IMR-90 (cell line): ENCODE measurements around the gene MTPN. TPM values are rescaled to one million over a fixed set of nuclear protein-coding genes. Genes with fewer than 3 reads are reported as not detected.

ENCODE experiments used
- ATAC-seq: fragments of 200-7000 bp; cut with Tn5 transposase; 2 replicates; pipeline ENCODE4 v1.9.1; 2020; ENCODE audit warnings: low read depth, mild to moderate bottlenecking, moderate library complexity
- BruUV-seq: library from RNA; stranded (reverse); fragments of 400-500 nt; replicated peaks from 2 replicates; lab custom pipeline; 2021; lab: Mats Ljungman, UMichigan
- CTCF ChIA-PET: fragments of 300-600 bp; formaldehyde crosslinking; extraction: SDS; loops from one replicate; lab custom pipeline; 2021; ENCODE audit warnings: antibody characterized with exemption; lab: Yijun Ruan, JAX
- POLR2A ChIA-PET: fragments of 300-600 bp; sonication (Branson Sonifier 250); formaldehyde crosslinking; loops from one replicate; lab custom pipeline; 2022; ENCODE audit warnings: antibody characterized with exemption; ENCODE audit not compliant: unreplicated experiment; lab: Charles Lee
- DNase-seq: peaks from one replicate; pipeline ENCODE4 v3.0.0; 2013
- H2AFZ ChIP-seq: replicated peaks from 2 replicates; pipeline ENCODE3; 2013; ENCODE audit warnings: low read length, mild to moderate bottlenecking; ENCODE audit not compliant: poor library complexity
- H2AK5ac ChIP-seq: 2 replicates; pipeline ENCODE4 v1.6.1; 2013; ENCODE audit warnings: low read depth, low read length, inconsistent platforms
- H2AK9ac ChIP-seq: replicated peaks from 2 replicates; pipeline ENCODE3; 2013; ENCODE audit warnings: mild to moderate bottlenecking, low read depth, low read length, moderate library complexity; ENCODE audit not compliant: poor library complexity
- H2BK120ac ChIP-seq: 2 replicates; pipeline ENCODE4 v1.6.1; 2013; ENCODE audit warnings: low read depth, low read length, inconsistent platforms
- H2BK15ac ChIP-seq: 3 replicates; pipeline ENCODE4 v1.6.1; 2013; ENCODE audit warnings: low read depth, low read length, inconsistent platforms
- H2BK20ac ChIP-seq: 2 replicates; pipeline ENCODE4 v1.6.1; 2013; ENCODE audit warnings: low read depth, mild to moderate bottlenecking, inconsistent platforms, low read length, moderate library complexity
- H2BK5ac ChIP-seq: 2 replicates; pipeline ENCODE4 v1.6.1; 2013; ENCODE audit warnings: mild to moderate bottlenecking, low read depth, low read length, inconsistent platforms; ENCODE audit not compliant: poor library complexity, severe bottlenecking
- H3K14ac ChIP-seq: replicated peaks from 2 replicates; pipeline ENCODE4 v1.6.1; 2013; ENCODE audit warnings: low read depth, low read length, inconsistent platforms
- H3K18ac ChIP-seq: 2 replicates; pipeline ENCODE4 v1.6.1; 2013; ENCODE audit warnings: low read depth, low read length, control low read depth
- H3K23ac ChIP-seq: 2 replicates; pipeline ENCODE4 v1.6.1; 2013; ENCODE audit warnings: low read depth, low read length, inconsistent platforms
- H3K27ac ChIP-seq: 2 replicates; pipeline ENCODE4 v1.5.1; 2013; ENCODE audit warnings: mild to moderate bottlenecking, control low read depth, low read length; ENCODE audit not compliant: insufficient read depth
- H3K27me3 ChIP-seq: 2 replicates; pipeline ENCODE4 v1.6.1; 2013; ENCODE audit warnings: low read length; ENCODE audit not compliant: control insufficient read depth, insufficient read depth
- H3K36me3 ChIP-seq: 2 replicates; pipeline ENCODE4 v1.6.1; 2013; ENCODE audit warnings: low read length, mixed read lengths; ENCODE audit not compliant: control insufficient read depth, insufficient read depth
- H3K4ac ChIP-seq: 2 replicates; pipeline ENCODE4 v1.6.1; 2013; ENCODE audit warnings: low read depth, low read length, inconsistent platforms
- H3K4me1 ChIP-seq: 2 replicates; pipeline ENCODE4 v1.6.1; 2013; ENCODE audit warnings: low read length, mixed read lengths; ENCODE audit not compliant: control insufficient read depth, insufficient read depth
- H3K4me2 ChIP-seq: 2 replicates; pipeline ENCODE4 v1.6.1; 2013; ENCODE audit warnings: low read depth, mild to moderate bottlenecking, control low read depth, low read length, moderate library complexity
- H3K4me3 ChIP-seq: 2 replicates; pipeline ENCODE4 v1.5.1; 2013; ENCODE audit warnings: low read depth, mild to moderate bottlenecking, control low read depth, low read length, moderate library complexity; ENCODE audit not compliant: insufficient read depth
- H3K56ac ChIP-seq: 2 replicates; pipeline ENCODE4 v1.6.1; 2013; ENCODE audit warnings: low read length, inconsistent platforms; ENCODE audit not compliant: insufficient read depth; ENCODE audit errors: extremely low read depth
- H3K79me1 ChIP-seq, 2 experiments: 2 replicates each; pipeline ENCODE4 v1.6.1; 2013; ENCODE audit warnings: low read length in 2 of 2, inconsistent platforms in 1 of 2, low read depth in 1 of 2
- H3K9ac ChIP-seq: 2 replicates; pipeline ENCODE4 v1.6.1; 2013; ENCODE audit warnings: low read depth, low read length, control low read depth
- H3K9me1 ChIP-seq: 2 replicates; pipeline ENCODE4 v1.6.1; 2013; ENCODE audit warnings: low read length, inconsistent platforms; ENCODE audit not compliant: insufficient read depth
- H3K9me3 ChIP-seq: 2 replicates; pipeline ENCODE4 v1.6.1; 2013; ENCODE audit warnings: low read length; ENCODE audit not compliant: control insufficient read depth, insufficient read depth
- H4K20me1 ChIP-seq: 2 replicates; pipeline ENCODE4 v1.6.1; 2013; ENCODE audit warnings: low read length, inconsistent platforms; ENCODE audit not compliant: insufficient read depth
- H4K5ac ChIP-seq: 2 replicates; pipeline ENCODE4 v1.6.1; 2013; ENCODE audit warnings: mild to moderate bottlenecking, low read depth, low read length, control low read depth
- H4K8ac ChIP-seq, 2 experiments: 2 replicates each; pipeline ENCODE4 v1.6.1; 2013; ENCODE audit warnings: low read depth in 2 of 2, low read length in 2 of 2, control low read depth in 1 of 2, inconsistent platforms in 1 of 2
- H4K91ac ChIP-seq: 2 replicates; pipeline ENCODE4 v1.6.1; 2013; ENCODE audit warnings: low read depth, low read length, inconsistent platforms; ENCODE audit not compliant: insufficient read depth
- BHLHE40 ChIP-seq: fragments of 150-350 bp; IDR thresholded peaks from 2 replicates; pipeline ENCODE4 v1.6.1; 2016; ENCODE audit warnings: mild to moderate bottlenecking, low read depth, low read length
- CEBPB ChIP-seq: IDR thresholded peaks from 2 replicates; pipeline ENCODE4 v1.6.1; 2012; ENCODE audit warnings: low read depth, low read length, improper control_type of control experiment
- CHD1 ChIP-seq: IDR thresholded peaks from 2 replicates; pipeline ENCODE4 v1.6.1; 2012; ENCODE audit warnings: low read depth, low read length, improper control_type of control experiment
- CTCF ChIP-seq: conservative IDR thresholded peaks from 2 replicates; pipeline ENCODE4 v1.5.1; 2012; ENCODE audit warnings: mild to moderate bottlenecking, low read depth, low read length, improper control_type of control experiment
- ELK1 ChIP-seq: fragments of 150-350 bp; IDR thresholded peaks from 2 replicates; pipeline ENCODE4 v1.6.1; 2016; ENCODE audit warnings: low read depth, mild to moderate bottlenecking, low read length, moderate library complexity, borderline replicate concordance
- FOS ChIP-seq: fragments of 150-350 bp; IDR thresholded peaks from 2 replicates; pipeline ENCODE4 v1.6.1; 2016; ENCODE audit warnings: low read depth, low read length
- MAFK ChIP-seq: IDR thresholded peaks from 2 replicates; pipeline ENCODE4 v1.6.1; 2012; ENCODE audit warnings: low read depth, low read length, improper control_type of control experiment
- MAZ ChIP-seq: IDR thresholded peaks from 2 replicates; pipeline ENCODE4 v1.6.1; 2012; ENCODE audit warnings: low read depth, mild to moderate bottlenecking, low read length, improper control_type of control experiment, moderate library complexity, borderline replicate concordance
- MXI1 ChIP-seq: IDR thresholded peaks from 2 replicates; pipeline ENCODE4 v1.6.1; 2012; ENCODE audit warnings: low read depth, mild to moderate bottlenecking, low read length, moderate library complexity, borderline replicate concordance
- NFE2L2 ChIP-seq: fragments of 150-350 bp; IDR thresholded peaks from 2 replicates; pipeline ENCODE4 v1.6.1; 2016; ENCODE audit warnings: low read depth, mild to moderate bottlenecking, low read length
- POLR2A ChIP-seq: IDR thresholded peaks from 2 replicates; pipeline ENCODE4 v1.6.1; 2012; ENCODE audit warnings: mild to moderate bottlenecking, low read depth, low read length
- RAD21 ChIP-seq: IDR thresholded peaks from 2 replicates; pipeline ENCODE4 v1.6.1; 2012; ENCODE audit warnings: low read length, improper control_type of control experiment
- RCOR1 ChIP-seq: IDR thresholded peaks from 2 replicates; pipeline ENCODE4 v1.6.1; 2012; ENCODE audit warnings: mild to moderate bottlenecking, low read length, improper control_type of control experiment; ENCODE audit not compliant: insufficient replicate concordance
- RFX5 ChIP-seq: IDR thresholded peaks from 2 replicates; pipeline ENCODE4 v1.8.0; 2012; ENCODE audit warnings: low read depth, mild to moderate bottlenecking, low read length, moderate library complexity
- SMC3 ChIP-seq: fragments of 150-350 bp; IDR thresholded peaks from 2 replicates; pipeline ENCODE4 v1.6.1; 2016; ENCODE audit warnings: low read depth, mild to moderate bottlenecking, antibody characterized with exemption, low read length, moderate library complexity
- USF2 ChIP-seq: fragments of 150-350 bp; IDR thresholded peaks from 2 replicates; pipeline ENCODE4 v1.6.1; 2017; ENCODE audit warnings: mild to moderate bottlenecking, antibody characterized with exemption, low read length, low read depth
- dilution Hi-C: fragments of 300-500 bp; cut with HindIII; formaldehyde crosslinking; loops from one replicate; pipeline ENCODE4 v1.14.3; 2018; ENCODE audit warnings: low sequenced_read_pairs; ENCODE audit not compliant: unreplicated experiment
- in situ Hi-C: fragments of 300-500 bp; cut with MboI; formaldehyde crosslinking; loops from 3 replicates; pipeline ENCODE4 v1.14.3; 2019; ENCODE audit warnings: low sequenced_read_pairs, inconsistent platforms, mixed read lengths
- intact Hi-C: fragments of 100-400 bp; cut with micrococcal nuclease; formaldehyde crosslinking; loops from 2 replicates; pipeline ENCODE4 v1.10.0; 2022
- polyA plus RNA-seq, 3 experiments: library from polyadenylated mRNA; depleted of rRNA; stranded (reverse); fragments of >200 nt; gene quantifications; 2 replicates each; pipeline ENCODE4 v1.2.3, GENCODE V29; 2012; ENCODE audit warnings: low replicate concordance in 1 of 3
- total RNA-seq: library from RNA; depleted of rRNA; stranded (reverse); fragments of >200 nt; gene quantifications from 2 replicates; pipeline ENCODE4 v1.2.3, GENCODE V29; 2012

The MTPN gene
- total and polyA plus RNA-seq, 2 of the 4 experiments (the other 2 are of a cell fraction), result 58.8 to 94.4 TPM

GRCh38 chr7:135971366-135971725 lies 5.8 kb downstream of the MTPN start:
- no peak overlapping the region for H2BK20ac ChIP-seq
- no TSS peak for BruUV-seq
- no peak overlapping the region for H3K27ac ChIP-seq
- no peak overlapping the region for H2BK120ac ChIP-seq
- H2AFZ ChIP-seq, result no peak overlapping the region
- H3K9me1 ChIP-seq, result peaks cover 2% of the 10 kb centered on the region; the same call in 1 of the 2 replicates
- no peak overlapping the region for H4K8ac ChIP-seq
- H3K4me1 ChIP-seq, result peaks cover 2% of the 10 kb centered on the region; the same call in 1 of the 2 replicates
- H2AK5ac ChIP-seq, result no peak overlapping the region
- H4K5ac ChIP-seq, result no peak overlapping the region
- peaks cover 21 to 46% of the 10 kb centered on the region in 2 experiments for H3K79me1 ChIP-seq
- no peak overlapping the region for H3K23ac ChIP-seq
- peaks cover 51% of the 10 kb centered on the region for H4K20me1 ChIP-seq
- no peak overlapping the region for H2BK5ac ChIP-seq
- H3K14ac ChIP-seq, result no peak overlapping the region
- DNase-seq, result no peak
- dilution Hi-C loops, result no loop called here
- TF ChIP-seq USF2 (no peak), POLR2A (no peak), RFX5 (no peak), MAZ (no peak), RCOR1 (no peak), FOS (no peak), SMC3 (no peak), RAD21 (no peak), CHD1 (no peak), CTCF (no peak), BHLHE40 (no peak), ELK1 (no peak), NFE2L2 (no peak), MXI1 (no peak), CEBPB (no peak), MAFK (no peak)
- in situ Hi-C loops, result no loop called here
- H3K9ac ChIP-seq, result no peak overlapping the region
- H3K27me3 ChIP-seq, result no peaks in the 10 kb centered on the region
- ATAC-seq, result no peak
- no peak overlapping the region for H3K4me3 ChIP-seq
- intact Hi-C loops, result loop anchor here (10.0 kb wide), 1 partner anchor 297 kb away; no protein-coding TSS in a partner anchor
- H3K36me3 ChIP-seq, result peaks cover 2% of the 10 kb centered on the region; the same call in 1 of the 2 replicates
- H4K91ac ChIP-seq, result no peak overlapping the region
- H3K18ac ChIP-seq, result no peak overlapping the region
- no peak overlapping the region for H3K4ac ChIP-seq
- H2BK15ac ChIP-seq, result no peak overlapping the region
- POLR2A ChIA-PET, result no interaction called here
- CTCF ChIA-PET, result no interaction called here
- no peaks in the 10 kb centered on the region for H3K9me3 ChIP-seq
- no peak overlapping the region for H3K56ac ChIP-seq
- no peak overlapping the region for H3K4me2 ChIP-seq
- H2AK9ac ChIP-seq, result no peak overlapping the region
